Hematopoietic multipotent progenitor cell treated with erythropoietin and hydrocortisone succinate and interleukin-3 and kit ligand, for 4 days (in vitro differentiated cells): ENCODE measurements around the gene NFASC.

Experiments
- DNase-seq: peaks from one replicate; pipeline ENCODE4 v3.0.0-alpha.2; 2015

The NFASC gene

DNA sequence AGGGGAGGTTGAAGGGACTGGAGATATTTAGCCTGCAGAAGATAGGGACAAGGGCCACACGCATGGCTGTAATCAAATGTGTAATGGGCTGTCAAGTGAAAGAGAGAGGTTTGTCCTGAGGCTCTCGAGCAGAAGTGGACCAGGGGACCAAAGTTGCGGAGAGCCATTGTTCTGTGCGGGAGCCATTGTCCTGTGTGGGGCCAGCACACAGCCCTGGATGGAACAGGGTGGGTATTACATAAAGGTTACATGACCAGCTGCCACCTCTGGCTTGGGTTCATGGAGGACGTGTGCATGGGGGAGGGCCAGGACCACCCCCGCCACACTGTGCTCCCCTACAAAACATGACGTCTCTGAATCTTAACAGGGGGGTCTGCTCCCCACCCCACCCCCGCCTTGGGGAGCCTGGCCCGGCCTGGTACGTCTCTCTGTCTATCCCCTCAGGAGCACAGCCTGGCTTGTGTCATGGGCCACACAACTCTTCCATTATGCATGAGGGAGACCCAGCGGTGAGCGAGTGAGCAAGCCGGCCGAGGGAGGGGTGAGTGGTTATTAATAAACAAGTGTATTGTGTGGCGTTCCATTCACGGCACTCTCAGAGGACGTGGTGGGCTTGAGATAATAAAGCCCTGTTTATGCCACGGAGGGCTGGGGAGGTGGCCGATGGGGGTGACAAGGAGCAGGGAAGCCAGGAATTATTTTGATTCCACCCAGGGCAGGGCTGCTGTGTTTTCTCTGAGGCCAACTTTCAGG is at the start of gene NFASC:
Gene NFASC (plus strand): TSS at position 703 of the 753 bp plus-strand sequence. CDS start 73,454 bp downstream, outside the sequence.
- no peak for DNase-seq

DNA sequence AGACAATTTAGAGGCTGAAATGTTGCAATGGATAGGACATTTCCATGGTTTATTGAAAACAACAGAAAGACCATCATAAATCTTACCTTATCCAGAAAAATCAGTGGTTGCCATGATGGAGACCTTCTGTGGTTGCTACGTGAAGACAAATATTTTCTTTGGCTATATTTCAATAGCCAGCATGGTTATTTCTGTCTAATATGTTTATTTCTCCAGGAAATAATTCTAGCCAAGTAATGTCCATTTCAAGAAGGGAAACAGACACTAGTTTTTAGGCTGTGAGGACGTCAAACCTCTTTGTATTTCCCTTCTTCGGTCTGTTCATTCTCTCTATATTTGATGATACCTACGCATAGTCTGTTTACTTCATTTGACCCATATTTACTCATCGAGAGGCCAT is 49.2 kb upstream of the NFASC start:
- DNase-seq, result no peak

DNA sequence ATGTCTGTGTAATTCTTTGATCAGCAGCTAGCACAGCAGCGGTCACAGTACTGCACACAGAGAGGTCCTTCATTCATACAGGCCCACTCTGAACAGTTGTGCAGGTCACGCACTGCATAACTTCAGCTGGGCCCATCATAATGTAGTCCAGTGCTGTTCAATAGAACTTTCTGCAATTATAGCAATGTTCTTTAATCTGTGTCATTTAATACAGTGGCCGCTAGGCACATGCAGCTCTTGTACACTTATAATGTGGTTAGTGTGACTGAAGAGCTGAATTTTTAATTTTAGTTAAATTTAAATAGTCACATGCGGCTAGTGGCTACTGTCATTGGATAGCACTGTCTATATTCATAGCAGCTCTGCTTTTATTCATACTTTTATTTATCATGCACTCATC is 48.7 kb upstream of the NFASC start:
- no peak for DNase-seq

DNA sequence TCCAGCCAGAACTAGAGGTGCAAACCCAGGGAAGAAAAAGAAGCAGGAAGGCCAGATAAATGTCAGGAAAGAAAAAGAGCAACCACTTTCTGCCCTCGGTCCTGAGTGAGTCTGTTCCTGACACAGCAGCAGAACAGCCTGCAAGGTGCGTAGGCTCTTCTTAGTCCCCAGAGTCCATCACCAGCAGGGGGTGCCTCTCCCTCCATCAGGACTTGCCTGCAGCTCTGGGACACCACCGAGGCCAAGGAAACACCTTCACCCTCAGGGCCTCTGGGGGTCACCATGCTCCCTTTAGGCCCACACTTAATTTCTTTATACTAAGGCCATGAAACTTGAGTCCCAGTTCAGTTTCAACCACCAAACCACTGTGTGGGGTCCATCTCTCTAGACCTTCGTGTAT is 43.7 kb upstream of the NFASC start:
- DNase-seq, result peak; percentile 54

DNA sequence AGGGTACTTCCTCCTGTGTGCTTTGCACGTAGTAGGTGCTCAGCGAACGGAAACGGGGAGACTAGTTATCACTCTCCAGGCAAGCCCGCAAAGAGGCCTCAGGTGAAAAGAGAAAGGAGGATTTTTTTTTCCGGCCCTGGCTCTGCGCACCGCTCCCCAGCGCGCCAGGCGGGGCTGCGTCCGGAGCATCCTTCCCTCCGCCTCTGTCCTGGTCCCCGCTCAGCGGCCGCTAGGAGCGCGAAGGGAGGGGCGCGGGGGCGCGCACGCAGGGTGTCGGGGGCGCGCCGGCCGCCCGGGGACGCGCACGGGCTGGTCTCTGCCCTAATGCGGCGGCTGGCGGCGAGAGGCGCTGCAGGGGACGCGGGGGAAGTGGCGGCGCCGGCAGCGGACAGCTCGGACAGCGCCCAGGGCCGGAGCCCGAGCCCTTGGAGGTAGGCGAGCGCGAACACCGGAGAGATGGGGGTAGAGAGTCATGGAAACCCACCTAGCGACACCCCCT is 42.3 kb upstream of the NFASC start:
- DNase-seq, result peak; percentile 69

DNA sequence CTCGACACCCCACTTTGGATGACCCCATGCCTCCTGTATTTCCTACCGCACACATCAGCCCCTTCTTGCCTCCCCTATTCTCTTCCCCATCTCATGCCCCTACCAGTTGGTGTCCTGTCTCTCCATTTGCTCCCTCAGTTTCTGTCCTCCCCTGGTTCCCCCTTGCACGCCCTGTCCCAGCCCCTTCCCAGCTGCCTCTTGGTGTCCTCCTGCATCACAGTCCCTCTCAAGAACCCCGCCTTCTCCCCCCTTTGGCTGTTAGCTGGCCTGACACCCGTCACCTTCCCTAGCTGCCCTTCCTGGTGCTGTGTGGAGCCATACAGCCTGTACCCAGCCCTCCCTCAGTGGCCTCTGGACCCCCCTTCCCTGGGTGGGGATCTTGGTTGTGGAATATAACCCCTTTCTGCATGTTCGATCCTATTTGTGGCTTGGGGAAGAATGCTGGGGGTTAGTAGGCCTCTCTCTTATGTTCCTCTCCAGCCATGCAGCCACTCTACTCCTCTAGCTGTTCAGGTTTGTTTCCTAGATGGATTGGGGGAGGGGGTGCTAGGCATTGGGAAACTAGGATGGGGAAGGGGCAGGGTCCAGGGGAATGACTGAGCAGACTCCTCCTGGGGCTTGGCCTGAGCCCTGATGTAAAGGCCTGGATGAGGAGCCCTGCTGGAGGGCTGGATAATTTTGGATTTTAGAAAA is 41.4 kb upstream of the NFASC start:
- no peak for DNase-seq

DNA sequence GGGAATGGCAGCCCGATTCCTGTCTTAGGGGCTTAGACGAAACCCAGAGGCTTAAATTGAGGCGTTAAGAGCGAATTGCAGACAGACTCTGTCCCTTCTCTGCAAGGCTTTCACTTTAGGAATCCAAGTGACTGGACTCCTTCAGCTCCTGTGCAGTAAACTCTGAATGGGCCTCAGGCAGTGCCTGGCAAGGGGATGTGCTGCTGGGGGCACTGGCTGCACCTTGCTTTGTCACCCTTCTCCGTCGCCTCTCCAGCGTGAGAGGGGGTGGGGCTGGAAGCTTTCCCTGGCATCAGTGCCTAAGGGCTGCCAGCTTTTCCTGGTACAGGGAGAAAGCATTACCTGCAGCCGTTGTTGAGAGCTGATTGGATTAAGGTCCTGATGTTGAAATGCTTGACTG is 39.9 kb upstream of the NFASC start:
- no peak for DNase-seq

DNA sequence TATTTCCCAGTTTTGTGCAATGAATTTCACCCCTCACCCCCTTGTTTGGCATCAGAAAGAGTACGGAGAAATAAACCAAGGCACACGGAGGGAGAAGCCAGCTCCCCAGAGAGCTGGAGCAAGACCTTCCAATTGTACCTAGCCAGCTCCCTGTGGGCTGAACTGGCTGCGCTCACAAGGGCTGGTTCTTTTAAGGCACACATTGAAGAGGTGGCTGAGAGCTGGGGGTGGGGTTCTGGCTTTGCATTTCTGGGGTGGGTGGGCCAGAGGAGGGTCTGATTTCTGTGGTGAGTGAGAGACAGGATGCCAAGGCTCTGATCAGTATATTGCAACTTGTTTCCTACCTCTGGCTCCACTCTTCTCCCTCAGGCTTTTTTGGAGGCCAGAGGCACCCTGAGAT is 39.5 kb upstream of the NFASC start:
- no peak for DNase-seq

DNA sequence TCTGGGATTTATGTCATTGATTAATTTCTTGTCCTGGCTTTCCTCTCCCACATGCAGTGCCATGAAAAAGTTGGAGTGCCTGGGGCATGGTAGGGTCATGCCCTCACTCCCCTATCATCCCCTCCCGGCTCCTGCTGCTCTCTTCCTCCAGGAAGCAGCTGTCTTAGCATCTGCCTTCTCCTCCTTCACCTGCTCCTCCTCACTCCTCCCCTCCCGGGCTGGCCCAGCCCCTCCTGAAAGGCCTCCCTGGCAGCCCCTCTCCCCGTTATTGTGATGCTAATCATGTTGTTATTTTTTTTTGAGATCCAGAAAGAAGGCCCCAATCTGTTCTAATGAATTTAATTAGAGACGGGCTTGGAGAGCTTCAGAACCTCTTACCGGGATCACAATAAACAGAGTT is 36.3 kb upstream of the NFASC start:
- DNase-seq, result no peak

DNA sequence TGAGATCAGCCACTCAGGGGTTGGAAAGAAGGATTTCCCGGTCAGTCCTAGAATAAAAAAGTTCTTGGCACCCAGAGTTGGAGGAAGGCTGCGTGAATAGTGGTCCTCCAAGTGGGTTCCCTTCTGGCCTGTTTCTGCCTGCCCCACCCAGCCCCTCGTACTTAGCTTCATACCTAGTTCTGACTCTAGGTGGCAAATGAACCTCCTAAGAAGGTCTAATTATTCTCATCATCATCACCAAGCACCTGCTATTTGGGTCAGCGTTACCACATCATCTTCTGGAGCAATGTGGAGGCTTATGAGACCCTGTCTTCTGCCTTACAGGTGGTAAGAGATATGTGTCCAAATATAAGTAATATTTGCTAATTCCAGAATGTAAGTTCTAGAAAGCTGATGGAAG is 35.9 kb upstream of the NFASC start:
- no peak for DNase-seq

DNA sequence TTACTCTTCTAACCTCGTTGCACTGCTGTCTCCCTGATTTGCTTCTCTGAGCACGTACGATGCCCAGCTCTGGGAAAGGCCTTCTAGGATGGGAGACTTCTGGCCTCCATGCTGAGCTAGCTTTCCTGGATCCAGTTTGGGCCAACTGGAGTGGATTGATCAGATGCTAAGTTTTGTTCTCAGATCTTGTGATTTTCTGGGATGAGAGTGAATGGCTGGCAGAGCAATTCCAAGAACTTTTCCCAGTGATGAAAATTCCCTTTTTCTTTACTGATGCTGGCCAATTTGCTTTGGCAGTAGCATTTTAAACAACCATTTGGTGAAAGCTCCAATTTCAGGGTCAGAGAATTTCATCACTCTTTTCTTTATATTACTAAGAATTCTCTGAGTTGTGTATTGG is 34.9 kb upstream of the NFASC start:
- DNase-seq, result no peak

DNA sequence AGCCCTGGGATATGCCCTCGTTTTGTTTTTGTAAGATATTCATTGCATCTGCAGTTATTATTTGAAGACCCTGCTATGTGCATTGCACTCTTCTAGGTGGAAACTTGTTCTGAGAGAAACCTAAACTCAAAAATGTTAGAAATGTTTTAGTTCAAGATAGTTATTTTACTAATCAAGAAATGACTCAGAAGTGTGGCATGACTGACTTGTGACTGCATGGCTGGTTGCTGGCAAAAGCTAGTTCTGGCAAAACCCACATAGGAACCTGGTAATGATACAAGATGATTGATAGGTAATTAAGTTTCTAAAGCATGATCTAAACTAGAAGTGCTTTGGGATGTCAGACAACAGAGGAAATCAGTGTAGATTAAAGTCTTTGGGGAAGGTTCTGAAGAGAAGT is 33.8 kb upstream of the NFASC start:
- DNase-seq, result no peak

DNA sequence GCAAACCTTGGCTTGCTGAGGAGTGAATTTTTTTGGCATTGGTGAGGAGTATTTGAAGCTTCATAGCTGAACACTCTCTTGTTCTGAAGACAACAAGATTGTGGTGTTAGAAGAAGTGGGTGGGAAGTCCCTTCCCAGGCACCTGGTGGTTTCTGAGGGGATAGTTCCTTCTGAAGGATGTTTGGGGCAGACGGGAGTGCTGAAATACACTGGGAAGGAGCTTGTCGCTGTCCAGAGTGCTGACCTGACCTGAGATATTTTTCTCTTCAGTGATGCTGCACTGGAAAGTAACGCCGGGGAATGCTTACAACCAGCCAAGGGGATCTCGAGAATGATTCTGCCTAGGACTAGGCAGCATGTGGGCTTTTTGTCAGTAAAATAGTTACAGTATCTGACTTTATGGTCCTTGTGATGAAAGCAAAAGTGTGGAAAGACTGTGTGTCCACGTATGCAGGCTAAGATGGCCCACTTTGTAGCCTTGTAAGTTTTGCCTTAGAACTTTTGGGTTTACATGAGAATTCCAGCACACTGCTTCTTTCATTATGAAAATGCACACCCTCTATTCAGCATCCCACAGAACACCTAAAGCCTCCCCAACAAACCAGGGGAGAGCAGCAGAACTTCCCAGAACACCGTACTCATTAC is 33.1 kb upstream of the NFASC start:
- peak; percentile 64 for DNase-seq

DNA sequence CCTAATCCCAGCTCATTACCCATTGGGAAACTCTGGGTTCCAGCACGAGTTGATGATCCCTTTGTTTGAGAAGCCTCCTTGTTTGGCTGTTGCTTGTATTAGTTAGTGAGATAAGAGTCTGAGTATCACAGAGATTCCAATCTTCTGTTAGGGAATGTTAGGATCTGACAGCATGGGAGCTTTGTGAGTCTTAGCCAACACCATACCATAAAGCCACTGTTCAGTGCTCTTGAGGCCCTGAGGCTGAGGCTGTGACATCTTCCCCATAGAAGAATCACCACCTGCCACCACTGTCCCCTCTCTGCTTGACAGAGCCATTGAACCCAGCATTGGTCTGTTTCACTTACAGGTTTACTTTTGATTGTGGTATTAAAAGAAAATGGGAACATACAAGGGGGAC is 29.3 kb upstream of the NFASC start:
- no peak for DNase-seq

DNA sequence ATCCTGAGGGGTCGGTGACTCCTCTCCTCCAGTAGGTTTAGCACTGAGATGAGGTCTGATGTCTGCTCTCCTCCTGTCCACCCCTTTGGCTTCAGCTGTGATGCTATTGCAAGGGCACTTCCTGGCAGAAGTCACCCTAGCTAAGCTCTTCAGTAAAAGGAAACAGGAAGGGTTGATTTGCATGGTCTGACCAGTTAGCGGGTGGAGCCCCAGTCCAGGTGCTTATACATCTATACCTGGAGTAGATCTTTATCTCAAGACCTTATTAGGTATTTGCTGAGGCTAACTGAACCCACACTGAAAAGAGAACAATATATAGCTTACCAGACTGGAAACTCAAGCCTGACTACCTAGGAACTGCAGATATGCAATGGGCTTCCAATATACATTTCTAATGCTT is 28.9 kb upstream of the NFASC start:
- DNase-seq, result no peak

DNA sequence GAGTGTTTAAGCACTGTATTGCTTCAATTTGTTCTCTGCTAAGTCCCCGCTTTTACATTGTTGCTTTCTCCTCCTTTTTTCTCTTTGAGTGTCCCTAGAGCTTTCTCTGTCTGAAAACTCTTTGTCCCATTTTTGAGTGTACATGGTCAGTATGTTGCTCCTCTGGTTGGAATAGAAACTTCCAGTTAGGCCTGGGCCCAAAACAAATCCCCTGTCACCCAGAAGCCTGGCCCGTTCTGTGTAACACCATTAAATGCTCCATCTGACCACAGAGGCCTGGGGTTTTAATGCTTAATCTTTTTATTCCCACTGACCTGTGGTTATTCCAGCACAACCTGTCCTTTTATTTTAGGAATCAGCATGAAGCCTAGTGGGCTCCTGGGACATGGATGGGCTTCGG is 28.3 kb upstream of the NFASC start:
- no peak for DNase-seq

DNA sequence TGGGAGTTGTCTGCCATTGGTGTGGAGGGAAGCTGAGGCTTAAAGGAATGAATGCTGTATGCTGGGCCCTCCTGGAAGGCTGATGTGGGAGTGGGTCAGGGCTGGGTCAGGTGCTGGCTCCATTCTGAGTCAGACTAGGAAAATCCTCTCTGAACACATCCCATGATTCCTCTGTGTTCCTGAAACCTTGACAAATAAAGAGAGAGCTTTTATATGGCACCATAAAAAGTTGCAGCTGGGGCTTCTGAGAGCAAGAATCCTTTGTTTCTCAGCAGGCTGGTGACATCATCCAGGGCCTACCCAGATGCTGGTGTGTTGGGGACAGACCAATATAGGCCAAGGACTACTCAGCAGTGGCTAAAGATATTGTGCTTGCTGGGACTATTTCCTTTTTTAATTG is 27.8 kb upstream of the NFASC start:
- no peak for DNase-seq

DNA sequence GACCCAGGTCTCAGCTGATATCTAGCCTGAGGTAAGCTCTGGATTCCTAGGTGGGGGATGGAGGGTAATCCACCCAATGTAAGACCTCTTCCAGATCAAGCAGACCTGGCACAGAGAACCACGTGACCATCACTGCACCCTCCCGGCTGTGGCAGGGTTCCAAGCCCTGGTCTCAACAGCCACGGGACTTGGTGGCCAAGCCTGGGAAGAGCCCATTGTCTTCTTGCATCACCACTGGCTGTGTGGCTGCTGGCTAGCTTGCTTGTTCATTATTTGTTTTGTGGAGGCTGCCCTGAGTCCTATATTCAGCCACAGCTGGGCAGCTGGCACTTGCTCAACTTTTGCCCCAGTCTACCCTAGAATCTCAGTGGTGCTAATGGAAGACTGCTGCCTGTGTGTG is 24.1 kb upstream of the NFASC start:
- DNase-seq, result no peak

DNA sequence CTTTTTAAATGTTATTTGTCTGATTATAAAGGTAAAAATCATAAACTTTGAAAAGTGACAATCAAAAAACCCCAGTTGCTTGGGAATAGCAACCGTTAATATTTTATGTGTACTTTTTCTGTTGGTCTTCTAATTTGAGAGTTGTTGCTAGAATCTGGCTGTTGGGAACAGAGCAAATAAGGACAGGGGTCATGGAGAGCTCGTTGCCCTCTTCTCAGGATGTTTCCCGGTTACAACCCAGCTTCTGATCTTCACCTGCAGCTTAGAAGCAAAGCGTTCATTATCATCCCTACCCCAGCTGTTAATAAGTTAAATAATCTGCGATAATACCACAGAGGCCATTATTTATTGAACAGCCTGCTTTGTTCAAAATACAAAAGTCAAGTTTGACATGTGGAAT is 22.1 kb upstream of the NFASC start:
- DNase-seq, result no peak

DNA sequence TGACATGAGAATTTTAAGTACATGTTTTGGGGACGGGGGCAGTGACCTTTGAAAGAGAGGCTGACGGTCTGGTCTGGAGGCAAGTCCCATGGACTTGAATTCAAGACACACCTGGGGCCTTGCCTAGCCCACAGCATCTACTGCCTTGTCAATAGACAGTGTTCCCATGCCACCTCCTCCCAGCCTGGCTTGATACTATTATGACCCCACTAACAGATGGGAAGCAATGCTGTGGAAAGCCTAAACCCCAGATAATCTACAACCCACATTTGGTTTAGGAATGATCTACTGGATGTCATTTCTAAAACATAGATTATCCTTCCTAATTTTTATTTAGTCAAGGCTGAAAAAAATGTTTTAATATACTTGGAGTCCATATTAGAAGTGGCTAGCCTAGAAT is 17.8 kb upstream of the NFASC start:
- no peak for DNase-seq

DNA sequence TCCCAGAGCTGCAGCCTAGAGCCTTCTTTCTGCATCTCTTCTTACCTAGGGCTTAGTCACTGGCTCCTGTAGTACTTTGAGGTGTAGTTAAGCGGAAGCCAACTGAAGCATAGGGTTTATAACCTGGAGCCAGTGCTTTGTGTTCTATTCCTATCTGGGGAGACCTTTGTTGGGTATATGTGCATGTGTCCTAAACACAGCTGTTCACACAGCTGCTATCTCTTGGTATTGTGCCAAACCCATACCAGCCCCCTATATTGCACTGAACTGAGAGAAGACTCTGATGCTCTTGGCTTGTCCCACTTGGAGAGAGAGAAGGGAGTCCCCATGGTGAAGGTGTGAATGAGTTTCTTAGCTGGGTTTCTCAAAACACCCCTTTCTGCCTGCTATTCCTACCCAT is 17.2 kb upstream of the NFASC start:
- DNase-seq, result no peak

DNA sequence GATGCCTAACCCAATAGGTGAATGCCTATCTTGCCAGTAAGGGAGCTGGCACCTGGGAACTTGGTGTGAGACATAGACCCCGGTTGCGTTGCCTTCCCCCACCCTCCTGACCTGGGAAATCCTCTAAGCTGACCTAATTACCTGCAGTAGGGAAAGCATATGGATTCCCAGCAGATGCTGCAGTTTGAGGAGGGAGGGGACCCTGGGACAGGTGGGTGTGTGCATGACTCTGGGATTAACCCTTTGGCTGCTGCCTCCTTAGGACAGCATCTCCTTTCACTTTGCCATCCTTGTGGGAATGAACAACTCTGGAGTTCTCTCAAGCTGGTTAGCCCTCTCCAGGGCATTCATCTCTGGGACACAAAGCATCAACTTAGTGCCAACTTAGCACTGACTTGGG is 16.4 kb upstream of the NFASC start:
- DNase-seq, result no peak

DNA sequence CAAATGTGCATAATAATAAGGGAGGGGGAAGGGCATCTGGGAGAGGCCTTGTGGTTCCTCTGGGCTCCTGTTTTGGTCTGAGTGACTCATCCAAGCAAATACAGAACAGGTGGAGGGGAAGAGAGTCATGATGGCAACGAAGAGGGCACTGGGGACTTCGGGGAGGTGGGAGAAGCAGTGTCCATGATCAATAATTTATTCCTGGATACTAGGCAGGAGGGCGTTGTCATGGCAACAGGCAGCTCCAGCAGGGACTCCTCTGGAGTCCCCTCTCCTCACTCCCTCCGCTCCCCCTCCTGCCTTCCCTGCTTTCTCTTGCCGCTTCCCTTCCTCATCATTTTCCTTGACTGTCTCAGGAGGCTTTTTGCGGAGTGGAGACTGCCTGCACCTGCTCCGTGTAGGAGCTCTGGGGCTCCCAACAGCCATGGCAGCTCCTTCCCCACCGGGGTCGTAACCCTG is 12.3 kb upstream of the NFASC start:
- DNase-seq, result no peak

DNA sequence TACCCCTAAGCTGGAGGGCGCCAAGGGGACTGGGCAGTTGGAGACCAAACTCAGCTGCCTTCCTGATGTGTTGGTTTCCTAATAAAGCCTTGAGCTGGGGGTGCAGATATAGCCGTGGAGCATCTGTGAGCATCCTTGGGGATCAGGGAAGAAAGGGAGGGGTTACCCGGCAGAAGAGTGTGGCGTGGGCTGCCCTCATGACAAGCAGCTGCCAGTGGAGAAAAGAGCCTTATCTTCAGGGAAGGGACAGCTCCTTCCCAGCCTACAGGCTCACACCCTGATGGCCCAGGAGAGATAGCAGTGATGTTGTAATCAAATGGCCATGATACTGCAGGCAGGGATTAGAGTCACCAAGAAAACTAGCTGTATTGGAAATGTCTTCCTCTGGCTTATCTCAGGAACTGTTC is 10.8 kb upstream of the NFASC start:
- peak; percentile 27 for DNase-seq
